Stomach (tissue), 4 donors: ENCODE data around the gene MFSD6L.

Experiments
- EP300 ChIP-seq: sonication (generic); formaldehyde crosslinking; IDR thresholded peaks from one replicate; pipeline ENCODE4 v1.6.1; 2017; ENCODE audit warnings: antibody characterized with exemption
- POLR2A ChIP-seq, 4 donors: fragments of 450-650 bp; IDR thresholded peaks; one replicate each; pipeline ENCODE4 v1.6.1; 2016; ENCODE audit warnings: antibody characterized with exemption in 4 of 4, control low read depth in 2 of 4, mild to moderate bottlenecking in 1 of 4, moderate library complexity in 1 of 4
- POLR2AphosphoS5 ChIP-seq, 3 donors: sonication (generic); formaldehyde crosslinking; IDR thresholded peaks; one replicate each; pipeline ENCODE4 v1.6.1; 2016; ENCODE audit warnings: antibody characterized with exemption in 3 of 3
- TF ChIP-seq, protein P1 (sequence below), 7 experiments: fragments of 450-650 bp in 4 of 7; fragments of 200-600 bp in 3 of 7; sonication (generic) in 3 of 7; IDR thresholded peaks; one replicate each; pipeline ENCODE4 v1.5.1; 2016 to 2019; ENCODE audit warnings: antibody characterized with exemption in 7 of 7, control low read depth in 2 of 7, mild to moderate bottlenecking in 1 of 7

DNA sequence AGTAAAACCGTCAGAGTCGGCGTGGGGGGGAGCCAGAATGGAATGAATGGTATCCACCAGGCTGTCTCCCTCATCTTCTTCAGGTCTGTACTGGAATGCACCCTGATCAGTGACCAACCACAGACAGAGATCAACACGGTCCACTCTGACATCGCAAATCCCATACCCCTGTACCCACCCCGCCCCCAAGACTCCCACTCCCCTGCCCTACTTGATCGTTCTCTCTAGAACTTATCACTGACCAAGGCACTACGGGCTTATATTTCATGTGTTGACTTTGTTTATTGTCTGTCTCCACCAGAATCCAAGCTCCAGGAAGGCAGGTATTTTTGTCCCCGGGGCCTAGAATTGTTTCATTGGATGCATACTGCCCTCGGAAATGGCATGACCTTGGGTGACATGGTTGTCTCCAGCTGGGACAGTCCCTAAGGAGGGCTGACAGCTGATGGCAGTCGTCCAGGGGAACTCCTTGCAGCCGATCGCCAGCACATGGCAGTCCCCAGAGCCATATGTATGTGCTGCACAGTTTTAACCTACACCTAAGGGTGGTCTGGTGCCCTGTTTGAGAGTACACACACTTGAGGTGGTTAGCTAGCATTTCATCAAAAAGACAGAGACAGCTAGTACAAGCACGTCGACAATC, 526 bp upstream of the MFSD6L start:
- TF ChIP-seq, protein P1, sequence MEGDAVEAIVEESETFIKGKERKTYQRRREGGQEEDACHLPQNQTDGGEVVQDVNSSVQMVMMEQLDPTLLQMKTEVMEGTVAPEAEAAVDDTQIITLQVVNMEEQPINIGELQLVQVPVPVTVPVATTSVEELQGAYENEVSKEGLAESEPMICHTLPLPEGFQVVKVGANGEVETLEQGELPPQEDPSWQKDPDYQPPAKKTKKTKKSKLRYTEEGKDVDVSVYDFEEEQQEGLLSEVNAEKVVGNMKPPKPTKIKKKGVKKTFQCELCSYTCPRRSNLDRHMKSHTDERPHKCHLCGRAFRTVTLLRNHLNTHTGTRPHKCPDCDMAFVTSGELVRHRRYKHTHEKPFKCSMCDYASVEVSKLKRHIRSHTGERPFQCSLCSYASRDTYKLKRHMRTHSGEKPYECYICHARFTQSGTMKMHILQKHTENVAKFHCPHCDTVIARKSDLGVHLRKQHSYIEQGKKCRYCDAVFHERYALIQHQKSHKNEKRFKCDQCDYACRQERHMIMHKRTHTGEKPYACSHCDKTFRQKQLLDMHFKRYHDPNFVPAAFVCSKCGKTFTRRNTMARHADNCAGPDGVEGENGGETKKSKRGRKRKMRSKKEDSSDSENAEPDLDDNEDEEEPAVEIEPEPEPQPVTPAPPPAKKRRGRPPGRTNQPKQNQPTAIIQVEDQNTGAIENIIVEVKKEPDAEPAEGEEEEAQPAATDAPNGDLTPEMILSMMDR (IDR thresholded peaks at IDR 0.05), result peak in 1 of 7 experiments; percentile 4
- TF ChIP-seq POLR2A (IDR thresholded peaks at IDR 0.05) (no peak), POLR2AphosphoS5 (IDR thresholded peaks at IDR 0.05) (no peak), EP300 (no peak)
